ENCODE measurements around the gene KSR2.
"Not testable (repeated sequence)": the region's sequence is repeated elsewhere in the genome, so short reads cannot be mapped to it uniquely, and the experiment has no call there.

KSR2 gene

DNA sequence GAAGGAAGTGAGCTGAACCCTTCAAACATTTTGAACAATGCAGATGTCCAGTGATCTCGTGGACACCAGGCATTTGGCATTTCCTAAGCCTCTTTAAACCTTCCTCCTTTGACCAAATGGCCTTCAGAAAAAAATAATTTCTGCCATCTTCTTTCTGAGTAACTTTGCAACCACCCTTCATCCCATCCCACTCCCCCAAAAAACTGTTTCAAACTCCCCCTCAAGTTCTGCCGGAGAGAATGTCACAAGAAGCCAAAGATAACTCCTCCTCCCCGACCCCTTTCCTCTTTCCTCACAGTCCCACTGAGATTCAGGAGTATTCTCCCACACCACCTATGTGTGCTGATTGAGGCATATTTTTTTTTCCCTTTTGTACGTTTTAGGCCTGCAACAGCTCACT, 1.7 kb downstream of the KSR2 start:
- no peak for DNase-seq

- no peak for DNase-seq
These were observed 2.3 kb downstream of the KSR2 start for GRCh38 chr12:117966511-117966910.

- no peak for DNase-seq
These were observed 5.0 kb downstream of the KSR2 start for GRCh38 chr12:117963836-117964235.

DNA sequence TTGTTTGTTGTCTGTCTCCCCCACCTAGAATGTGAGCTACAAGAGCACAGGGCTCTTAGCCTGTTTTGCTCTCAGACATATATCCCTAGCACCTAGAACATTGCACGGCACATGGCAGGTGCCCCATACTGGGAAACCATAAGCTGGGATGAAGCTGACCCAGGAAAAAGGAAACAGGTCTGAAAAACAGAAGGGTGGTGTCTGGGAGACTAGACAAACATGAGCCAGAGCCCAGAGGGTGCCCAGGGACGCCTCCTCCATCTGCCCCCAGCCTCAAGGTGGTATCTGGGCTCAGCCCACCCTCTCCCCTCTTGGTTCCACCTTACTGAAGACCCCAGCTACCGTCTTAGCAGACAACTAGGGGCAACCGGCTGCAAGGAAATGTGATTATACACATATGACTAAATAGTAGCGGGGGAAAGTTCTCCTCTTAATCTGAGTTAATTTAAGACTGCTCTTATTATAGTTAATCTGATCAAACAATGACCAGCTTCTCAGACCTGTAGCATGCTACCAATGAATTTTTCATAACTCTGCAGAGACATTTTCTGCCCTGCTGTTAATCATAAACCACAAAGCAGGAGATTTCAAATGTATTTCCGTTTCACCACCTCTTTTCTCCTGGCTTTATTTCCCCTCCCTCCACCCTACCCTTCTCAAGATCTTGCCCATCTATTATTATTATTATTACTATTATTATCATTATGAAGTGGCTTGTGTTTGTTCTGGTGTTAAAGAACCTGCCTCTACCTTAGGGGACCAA, 31.9 kb downstream of the KSR2 start:
- no peak for DNase-seq

DNA sequence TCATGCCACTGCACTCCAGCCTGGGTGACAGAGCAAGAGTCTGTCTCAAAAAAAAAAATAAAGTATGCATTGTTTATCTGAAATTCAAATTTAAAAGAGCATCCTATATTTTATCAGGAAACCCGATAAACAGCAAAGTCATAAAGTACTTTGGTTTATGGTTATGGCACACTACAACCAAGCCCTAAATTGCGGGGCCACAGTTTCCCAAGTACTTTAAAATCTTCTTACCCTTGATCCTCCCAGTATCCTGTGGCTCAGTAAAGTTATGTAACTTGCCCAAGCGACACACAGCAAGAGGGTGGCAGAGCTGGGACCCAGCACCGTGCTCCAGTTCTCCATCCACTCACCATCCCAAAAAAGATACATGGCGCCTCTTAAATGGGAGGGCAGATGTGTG, 35.2 kb downstream of the KSR2 start:
- no peak for DNase-seq

DNA sequence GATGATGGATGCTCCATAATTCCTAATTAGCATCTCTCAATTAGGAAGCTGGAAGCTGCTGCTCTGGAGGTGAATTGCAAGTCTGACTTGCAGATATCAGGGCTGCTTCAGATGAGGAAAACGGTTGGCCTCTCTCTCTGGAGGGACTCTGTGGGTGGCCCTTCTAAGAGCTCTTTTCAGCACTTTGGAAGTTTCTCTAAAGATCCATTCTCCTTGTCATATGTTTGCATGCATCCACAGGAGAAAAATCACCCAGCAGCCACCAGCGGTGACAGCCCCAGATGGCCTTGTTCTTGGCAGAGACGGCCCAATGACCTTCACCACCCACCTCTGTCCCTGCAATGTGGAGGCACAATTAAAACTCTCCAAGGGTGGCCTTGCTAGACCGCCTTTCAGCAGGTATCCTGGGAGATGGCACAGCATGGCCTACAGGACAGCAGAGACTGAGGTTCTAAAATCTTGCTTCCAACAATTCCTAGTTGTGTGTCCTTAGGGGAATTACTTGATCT, 42.3 kb downstream of the KSR2 start:
- DNase-seq = no peak

GRCh38 chr12:117921929-117922777, 46.6 kb downstream of the KSR2 start:
- DNase-seq = no peak

DNA sequence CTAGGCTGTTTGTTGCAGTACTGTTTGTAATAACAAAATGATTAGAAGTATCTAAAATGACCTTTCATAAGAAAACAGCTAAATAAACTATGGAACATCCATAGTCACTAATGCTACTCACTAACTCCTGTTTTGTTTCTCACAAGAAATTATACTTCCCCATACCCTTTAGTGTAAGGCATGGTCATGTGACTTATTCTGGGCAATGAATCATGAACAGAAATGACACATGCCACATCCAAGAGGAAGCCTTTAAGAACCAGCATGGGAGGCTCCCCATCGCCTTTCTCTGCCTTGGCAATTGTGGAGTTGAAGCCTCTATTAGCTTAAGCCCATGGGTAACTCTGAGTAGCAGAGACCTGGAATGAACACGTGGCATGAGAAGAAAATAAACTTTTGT, 49.3 kb downstream of the KSR2 start:
- no peak for DNase-seq

DNA sequence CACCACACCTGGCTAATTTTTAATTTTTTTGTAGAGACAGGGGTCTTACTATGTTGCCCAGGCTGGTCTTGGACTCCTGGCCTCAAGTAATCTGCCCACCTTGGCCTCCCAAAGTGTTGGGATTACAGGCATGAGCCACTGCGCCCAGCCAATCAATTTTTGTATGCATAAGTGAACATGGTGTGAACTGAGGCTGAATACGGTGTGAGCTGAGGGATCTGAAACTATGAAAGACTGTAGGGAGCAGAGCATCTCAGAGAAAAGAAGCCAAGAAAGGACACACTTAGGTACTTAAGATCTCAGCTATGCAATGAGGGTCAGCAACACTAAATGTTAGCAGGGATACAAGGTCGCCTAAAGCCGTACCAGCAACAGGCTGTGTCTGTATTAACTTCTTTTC, 54.1 kb downstream of the KSR2 start:
- DNase-seq = no peak

DNA sequence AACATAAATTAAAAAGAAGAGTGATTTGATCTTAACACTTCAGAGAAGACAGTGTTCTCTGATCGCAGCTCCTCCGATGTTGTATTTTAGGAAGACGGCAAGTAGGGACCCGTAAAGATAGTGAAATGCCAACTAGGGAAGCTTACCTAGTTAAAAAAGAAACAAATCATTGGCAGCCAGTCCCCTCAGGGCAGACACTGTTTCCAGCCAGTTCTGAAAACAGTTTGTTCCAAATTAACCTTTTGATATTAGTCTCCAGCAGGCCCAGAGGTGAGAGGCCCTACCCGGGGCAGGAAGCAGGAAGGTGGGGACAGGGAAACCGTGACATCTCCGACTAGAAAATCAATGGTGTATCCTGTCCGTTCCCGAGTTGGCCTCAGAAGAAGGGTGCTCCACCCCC, 56.0 kb downstream of the KSR2 start:
- DNase-seq = no peak

GRCh38 chr12:117908411-117908810, 60.4 kb downstream of the KSR2 start:
- no peak for DNase-seq

DNA sequence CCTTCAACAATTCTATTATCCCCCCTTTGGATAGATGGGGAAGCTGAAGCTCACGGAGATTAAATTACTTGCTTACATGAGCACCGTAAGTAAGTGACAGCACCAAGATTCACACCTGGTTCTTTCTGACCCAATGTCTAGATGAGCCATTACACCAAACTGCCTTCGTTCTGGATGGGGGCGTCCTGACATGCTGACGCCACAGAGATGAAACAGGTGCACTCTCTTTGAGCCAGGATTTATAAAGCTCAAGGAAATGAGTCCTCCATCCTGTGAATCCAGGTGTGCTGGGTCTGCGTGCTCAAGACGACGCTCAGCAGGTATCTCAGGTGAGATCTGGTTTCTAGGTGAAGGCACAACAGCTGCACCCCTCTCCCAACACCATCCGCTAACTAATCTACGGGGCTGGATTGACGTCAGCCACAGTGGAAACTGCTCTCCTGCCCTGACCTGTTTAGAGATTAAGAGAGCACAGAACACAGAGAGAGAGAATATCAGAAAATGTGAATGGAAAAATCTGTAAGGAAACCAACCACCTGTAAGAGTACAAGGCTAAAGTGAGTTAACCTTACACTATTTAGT, 61.6 kb downstream of the KSR2 start:
- DNase-seq = no peak

DNA sequence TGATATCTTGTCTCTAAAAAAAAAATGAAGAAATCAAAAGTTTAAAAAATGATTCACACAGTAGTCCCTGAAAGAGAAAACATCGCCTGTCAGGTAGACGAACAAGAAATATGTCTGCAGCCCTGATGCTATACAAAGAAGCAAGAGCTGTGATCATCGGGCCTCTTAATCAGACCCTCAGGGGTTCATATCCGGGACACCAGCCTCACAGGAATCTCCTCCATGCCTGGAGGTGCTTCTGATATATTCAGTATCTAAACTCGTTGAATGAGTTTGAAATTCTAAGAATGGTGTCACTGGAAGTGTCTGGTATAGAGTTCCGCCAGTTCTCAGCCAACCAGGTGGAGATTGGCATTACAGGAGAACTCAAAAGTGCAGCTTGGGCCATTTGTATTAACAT, 64.7 kb downstream of the KSR2 start:
- DNase-seq = no peak

GRCh38 chr12:117903110-117903840, 65.5 kb downstream of the KSR2 start:
- no peak for DNase-seq

GRCh38 chr12:117901631-117902030, 67.2 kb downstream of the KSR2 start:
- no peak for DNase-seq

GRCh38 chr12:117900561-117900960, 68.2 kb downstream of the KSR2 start:
- no peak for DNase-seq

DNA sequence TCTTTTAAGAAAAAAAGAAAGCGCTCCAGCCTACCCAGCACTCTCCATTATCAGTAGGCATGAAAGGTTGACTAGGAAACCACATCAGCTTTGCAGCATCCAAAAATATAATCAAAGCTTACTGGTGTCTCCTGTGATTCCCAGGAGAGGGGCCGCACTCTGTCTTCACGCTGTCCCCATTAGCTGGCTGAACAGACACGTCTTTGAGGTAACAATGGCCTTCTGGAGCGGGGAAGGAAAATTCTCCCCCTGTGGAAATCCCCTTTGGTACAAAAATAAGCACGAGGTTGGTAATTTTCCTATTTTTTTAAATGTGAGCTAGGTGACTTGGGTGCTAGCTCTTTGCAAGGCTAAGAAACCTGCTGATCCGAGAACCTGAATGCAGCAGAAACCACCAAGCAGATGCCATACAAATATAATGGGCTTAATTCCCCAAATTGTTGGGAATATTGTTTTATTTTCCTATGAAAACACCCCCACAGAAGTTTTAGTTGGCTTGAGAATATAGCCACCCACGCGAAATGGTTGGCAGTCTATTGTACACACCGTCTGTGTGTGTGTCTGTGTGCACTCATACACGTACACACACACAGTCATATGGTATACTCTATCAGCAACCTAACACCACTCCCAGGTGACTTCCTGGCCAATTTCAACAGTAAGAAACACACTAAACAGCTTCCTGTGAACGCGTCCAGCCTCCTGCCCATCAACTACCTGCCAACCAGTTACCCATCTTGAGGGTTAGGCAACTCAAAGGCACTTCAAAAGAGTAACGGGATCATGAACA, 71.2 kb downstream of the KSR2 start:
- DNase-seq = no peak

- DNase-seq = no peak
These were observed 72.8 kb downstream of the KSR2 start for GRCh38 chr12:117896009-117896408.

DNA sequence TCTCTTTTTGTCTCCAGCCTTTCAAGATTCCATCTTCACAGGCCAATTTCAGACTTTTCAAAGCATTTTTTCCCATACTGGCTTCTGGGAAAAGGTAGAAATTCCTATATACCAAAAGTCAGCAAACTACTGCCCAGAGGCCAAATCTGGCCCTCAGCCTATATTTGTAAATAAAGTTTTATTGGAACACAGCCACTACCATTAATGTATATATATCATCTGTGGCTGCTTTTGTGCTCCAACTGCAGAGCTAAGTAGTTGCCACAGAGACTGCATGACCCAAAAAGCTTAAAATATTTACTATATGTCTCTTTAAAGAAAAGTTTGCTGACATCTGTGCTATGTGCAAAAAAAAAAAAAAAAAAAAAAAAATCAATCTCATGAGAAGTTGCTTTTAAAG, 76.3 kb downstream of the KSR2 start:
- DNase-seq = no peak

DNA sequence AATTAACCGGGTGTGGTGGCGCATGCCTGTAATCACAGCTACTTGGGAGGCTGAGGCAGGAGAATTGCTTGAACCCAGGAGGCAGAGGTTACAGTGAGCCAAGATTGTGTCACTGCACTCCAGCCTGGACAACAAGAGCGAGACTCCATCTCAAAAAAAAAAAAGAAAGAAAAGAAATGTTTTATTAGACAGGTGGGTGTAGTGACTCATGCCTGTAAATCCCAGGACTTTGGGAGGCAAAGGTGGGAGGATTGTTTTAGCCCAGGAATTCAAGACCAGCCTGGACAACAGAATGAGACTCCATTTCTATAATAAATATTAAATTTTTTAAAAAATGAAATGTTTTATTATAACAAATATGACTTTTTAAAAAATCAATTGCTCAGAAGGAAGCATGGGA, 77.5 kb downstream of the KSR2 start:
- DNase-seq = not testable (repeated sequence)

GRCh38 chr12:117890644-117891043, 78.1 kb downstream of the KSR2 start:
- no peak for DNase-seq

- DNase-seq = no peak
These were observed 78.7 kb downstream of the KSR2 start for GRCh38 chr12:117890137-117890536.
